ENCODE data around the gene ATP5F1E.

DNA sequence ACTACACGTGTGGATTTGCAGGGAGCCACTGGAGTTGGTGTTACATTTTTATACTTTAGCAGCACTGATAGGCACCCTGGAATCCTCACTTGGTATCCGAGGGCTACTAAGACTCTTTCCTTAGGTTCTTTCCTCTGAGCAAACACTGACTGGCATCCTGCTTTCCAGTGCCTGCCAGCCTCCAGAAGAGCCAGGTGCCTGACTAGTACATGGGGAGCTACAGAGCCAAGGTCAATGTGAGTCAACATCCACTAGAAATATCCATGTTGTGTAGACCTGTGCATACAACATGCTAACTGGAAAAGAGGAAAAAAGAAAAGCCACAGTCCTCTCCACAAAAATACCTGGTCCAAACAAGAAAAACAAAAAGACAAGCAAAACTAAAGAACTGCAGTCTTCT, 7.0 kb downstream of the ATP5F1E start:
- TF ChIP-seq, protein P1, sequence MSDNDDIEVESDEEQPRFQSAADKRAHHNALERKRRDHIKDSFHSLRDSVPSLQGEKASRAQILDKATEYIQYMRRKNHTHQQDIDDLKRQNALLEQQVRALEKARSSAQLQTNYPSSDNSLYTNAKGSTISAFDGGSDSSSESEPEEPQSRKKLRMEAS (IDR thresholded peaks at IDR 0.05): no peak
- TF ChIP-seq GABPA (IDR thresholded peaks at IDR 0.05 in 1 of 2, conservative IDR thresholded peaks at IDR 0.05 in 1 of 2) (no peak), HNF4G (IDR thresholded peaks at IDR 0.05) (no peak), JUND (IDR thresholded peaks at IDR 0.05) (no peak), RAD21 (IDR thresholded peaks at IDR 0.05) (no peak)
- TF ChIP-seq, protein P2, sequence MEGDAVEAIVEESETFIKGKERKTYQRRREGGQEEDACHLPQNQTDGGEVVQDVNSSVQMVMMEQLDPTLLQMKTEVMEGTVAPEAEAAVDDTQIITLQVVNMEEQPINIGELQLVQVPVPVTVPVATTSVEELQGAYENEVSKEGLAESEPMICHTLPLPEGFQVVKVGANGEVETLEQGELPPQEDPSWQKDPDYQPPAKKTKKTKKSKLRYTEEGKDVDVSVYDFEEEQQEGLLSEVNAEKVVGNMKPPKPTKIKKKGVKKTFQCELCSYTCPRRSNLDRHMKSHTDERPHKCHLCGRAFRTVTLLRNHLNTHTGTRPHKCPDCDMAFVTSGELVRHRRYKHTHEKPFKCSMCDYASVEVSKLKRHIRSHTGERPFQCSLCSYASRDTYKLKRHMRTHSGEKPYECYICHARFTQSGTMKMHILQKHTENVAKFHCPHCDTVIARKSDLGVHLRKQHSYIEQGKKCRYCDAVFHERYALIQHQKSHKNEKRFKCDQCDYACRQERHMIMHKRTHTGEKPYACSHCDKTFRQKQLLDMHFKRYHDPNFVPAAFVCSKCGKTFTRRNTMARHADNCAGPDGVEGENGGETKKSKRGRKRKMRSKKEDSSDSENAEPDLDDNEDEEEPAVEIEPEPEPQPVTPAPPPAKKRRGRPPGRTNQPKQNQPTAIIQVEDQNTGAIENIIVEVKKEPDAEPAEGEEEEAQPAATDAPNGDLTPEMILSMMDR (IDR thresholded peaks at IDR 0.05; ENCODE audit: low read depth, low read length, missing input control): no peak

Measured in liver (tissue), 3 donors.